ENCODE measurements around the gene OSBPL9.

Gene OSBPL9

DNA sequence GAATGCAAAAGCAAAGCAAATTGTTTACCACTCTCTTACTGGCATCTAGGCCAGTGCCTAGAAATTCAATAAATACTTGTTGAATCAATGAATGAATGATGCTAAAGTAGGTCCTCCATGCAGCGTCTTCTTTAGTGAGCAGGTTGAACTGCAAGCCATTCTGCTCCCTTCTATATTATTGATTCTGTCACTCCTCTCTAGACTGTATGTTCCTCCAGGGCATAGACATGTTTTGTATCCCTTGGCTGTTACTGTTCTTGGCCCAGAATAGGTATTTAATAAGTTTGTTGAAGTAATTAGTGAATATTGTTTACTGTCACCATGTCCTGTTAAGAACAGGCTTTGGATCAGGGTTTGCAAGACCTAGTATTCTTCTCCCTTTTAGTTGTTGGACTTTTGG lies 43.7 kb downstream of the OSBPL9 start:
- 0 out of 2 replicates have a peak, but pooled peaks cover 5% of the 10 kb centered on the region for H3F3A ChIP-seq (ENCODE audit: insufficient read depth, low read length)
- TF ChIP-seq, protein P1, sequence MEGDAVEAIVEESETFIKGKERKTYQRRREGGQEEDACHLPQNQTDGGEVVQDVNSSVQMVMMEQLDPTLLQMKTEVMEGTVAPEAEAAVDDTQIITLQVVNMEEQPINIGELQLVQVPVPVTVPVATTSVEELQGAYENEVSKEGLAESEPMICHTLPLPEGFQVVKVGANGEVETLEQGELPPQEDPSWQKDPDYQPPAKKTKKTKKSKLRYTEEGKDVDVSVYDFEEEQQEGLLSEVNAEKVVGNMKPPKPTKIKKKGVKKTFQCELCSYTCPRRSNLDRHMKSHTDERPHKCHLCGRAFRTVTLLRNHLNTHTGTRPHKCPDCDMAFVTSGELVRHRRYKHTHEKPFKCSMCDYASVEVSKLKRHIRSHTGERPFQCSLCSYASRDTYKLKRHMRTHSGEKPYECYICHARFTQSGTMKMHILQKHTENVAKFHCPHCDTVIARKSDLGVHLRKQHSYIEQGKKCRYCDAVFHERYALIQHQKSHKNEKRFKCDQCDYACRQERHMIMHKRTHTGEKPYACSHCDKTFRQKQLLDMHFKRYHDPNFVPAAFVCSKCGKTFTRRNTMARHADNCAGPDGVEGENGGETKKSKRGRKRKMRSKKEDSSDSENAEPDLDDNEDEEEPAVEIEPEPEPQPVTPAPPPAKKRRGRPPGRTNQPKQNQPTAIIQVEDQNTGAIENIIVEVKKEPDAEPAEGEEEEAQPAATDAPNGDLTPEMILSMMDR (IDR thresholded peaks at IDR 0.05; ENCODE audit: low read length), result no peak
- no peak for TF ChIP-seq EZH2phosphoT487 (IDR thresholded peaks at IDR 0.05; ENCODE audit: low read length)
- no peak for TF ChIP-seq EZH2 (optimal IDR thresholded peaks at IDR 0.05; ENCODE audit: low read depth, low read length)
- H3K4me3 ChIP-seq (ENCODE audit: low read length), result no peak overlapping the region

DNA sequence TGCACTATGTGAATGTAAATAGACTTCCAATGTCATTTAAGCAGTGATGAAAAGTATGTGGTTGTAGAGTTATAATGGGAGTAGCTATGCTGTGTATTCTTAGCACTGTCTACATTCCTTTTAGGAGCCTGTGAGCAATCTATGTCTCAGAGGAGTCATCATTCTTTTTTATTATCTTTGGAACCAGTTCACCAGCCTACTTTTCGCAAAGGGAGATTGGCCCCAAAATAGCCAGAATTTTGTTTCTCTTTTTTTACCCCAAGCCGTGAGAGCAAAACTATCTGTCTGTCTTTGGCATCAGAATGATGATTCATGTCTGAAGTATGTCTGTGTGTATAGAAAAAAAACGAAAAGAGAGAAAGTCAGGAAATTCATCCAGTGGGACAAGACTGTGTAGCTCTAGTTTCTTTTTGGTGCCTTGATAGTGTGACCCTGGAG lies 44.2 kb downstream of the OSBPL9 start:
- Histone ChIP-seq H3K4me3 (ENCODE audit: low read length) (no peak overlapping the region), H3K36me3 (replicated peaks; ENCODE audit: insufficient read depth, low read length) (no peaks in the 10 kb centered on the region), H3K4me1 (ENCODE audit: low read length) (no peaks in the 10 kb centered on the region; the same call in 1 of the 2 replicates), H2AFZ (ENCODE audit: low read length) (no peak overlapping the region), H3K9me3 (replicated peaks; ENCODE audit: insufficient read depth, low read length) (no peaks in the 10 kb centered on the region), H3K27ac (ENCODE audit: low read length) (no peak overlapping the region), H3F3A (ENCODE audit: insufficient read depth, low read length) (0 out of 2 replicates have a peak, but pooled peaks cover 5% of the 10 kb centered on the region), H3K79me2 (ENCODE audit: low read length) (no peaks in the 10 kb centered on the region), H3K27me3 (replicated peaks; ENCODE audit: insufficient read depth, low read length) (no peaks in the 10 kb centered on the region), H3K9me2 (replicated peaks; ENCODE audit: insufficient read depth, low read length) (no peaks in the 10 kb centered on the region), H3K9ac (ENCODE audit: low read length) (no peak overlapping the region), H4K20me1 (ENCODE audit: insufficient read depth, low read length) (no peaks in the 10 kb centered on the region), H3K4me2 (ENCODE audit: low read depth, low read length) (0 out of 2 replicates have a peak overlapping the region, but pooled peaks have one; percentile 0)
- no peak for TF ChIP-seq EZH2 (optimal IDR thresholded peaks at IDR 0.05; ENCODE audit: low read depth, low read length)
- TF ChIP-seq EZH2phosphoT487 (IDR thresholded peaks at IDR 0.05; ENCODE audit: low read length), result no peak
- TF ChIP-seq, protein P1 (IDR thresholded peaks at IDR 0.05; ENCODE audit: low read length), result no peak
- no peak for DNase-seq

More for the DNA sequence above, 43.7 kb downstream of the OSBPL9 start:
- no peak overlapping the region for H3K27ac ChIP-seq (ENCODE audit: low read length)
- DNase-seq, result no peak
- H2AFZ ChIP-seq (ENCODE audit: low read length), result no peak overlapping the region
- no peaks in the 10 kb centered on the region for H3K27me3 ChIP-seq (replicated peaks; ENCODE audit: insufficient read depth, low read length)
- no peaks in the 10 kb centered on the region for H3K79me2 ChIP-seq (ENCODE audit: low read length)
- no peak overlapping the region for H3K9ac ChIP-seq (ENCODE audit: low read length)
- H3K36me3 ChIP-seq (replicated peaks; ENCODE audit: insufficient read depth, low read length), result no peaks in the 10 kb centered on the region
- no peaks in the 10 kb centered on the region for H3K9me2 ChIP-seq (replicated peaks; ENCODE audit: insufficient read depth, low read length)
- H4K20me1 ChIP-seq (ENCODE audit: insufficient read depth, low read length), result no peaks in the 10 kb centered on the region
- H3K4me2 ChIP-seq (ENCODE audit: low read depth, low read length), result 0 out of 2 replicates have a peak overlapping the region, but pooled peaks have one; percentile 0
- no peaks in the 10 kb centered on the region for H3K9me3 ChIP-seq (replicated peaks; ENCODE audit: insufficient read depth, low read length)
- H3K4me1 ChIP-seq (ENCODE audit: low read length), result no peaks in the 10 kb centered on the region; the same call in 1 of the 2 replicates

DNA sequence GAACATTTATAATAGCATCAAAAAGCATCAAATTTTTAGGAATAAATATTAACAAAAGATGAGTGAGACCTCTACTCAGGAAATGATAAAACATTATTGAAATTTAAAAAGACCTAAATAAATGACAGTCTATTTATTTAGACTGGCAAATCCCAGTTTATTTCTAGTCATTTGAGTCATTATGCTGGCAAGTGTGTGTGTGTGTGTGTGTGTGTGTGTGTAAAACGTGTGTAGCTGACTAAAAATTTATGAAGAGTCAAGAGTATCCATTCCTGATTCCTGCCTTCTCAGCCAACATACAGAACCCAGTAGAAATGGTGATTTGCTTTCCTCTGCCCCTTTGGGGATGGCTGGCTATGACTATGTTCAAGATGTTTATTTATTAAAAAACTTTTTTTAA lies 46.2 kb downstream of the OSBPL9 start:
- Histone ChIP-seq H3K27me3 (replicated peaks; ENCODE audit: insufficient read depth, low read length) (no peaks in the 10 kb centered on the region), H3K36me3 (replicated peaks; ENCODE audit: insufficient read depth, low read length) (no peaks in the 10 kb centered on the region), H3F3A (ENCODE audit: insufficient read depth, low read length) (0 out of 2 replicates have a peak, but pooled peaks cover 5% of the 10 kb centered on the region), H3K4me1 (ENCODE audit: low read length) (no peaks in the 10 kb centered on the region; the same call in 1 of the 2 replicates), H3K79me2 (ENCODE audit: low read length) (no peaks in the 10 kb centered on the region), H2AFZ (ENCODE audit: low read length) (no peak overlapping the region), H4K20me1 (ENCODE audit: insufficient read depth, low read length) (no peaks in the 10 kb centered on the region), H3K9ac (ENCODE audit: low read length) (no peak overlapping the region), H3K4me2 (ENCODE audit: low read depth, low read length) (no peak overlapping the region), H3K27ac (ENCODE audit: low read length) (no peak overlapping the region), H3K9me2 (replicated peaks; ENCODE audit: insufficient read depth, low read length) (no peaks in the 10 kb centered on the region), H3K4me3 (ENCODE audit: low read length) (no peak overlapping the region), H3K9me3 (replicated peaks; ENCODE audit: insufficient read depth, low read length) (no peaks in the 10 kb centered on the region)
- no peak for DNase-seq
- TF ChIP-seq EZH2phosphoT487 (IDR thresholded peaks at IDR 0.05; ENCODE audit: low read length) (no peak), EZH2 (optimal IDR thresholded peaks at IDR 0.05; ENCODE audit: low read depth, low read length) (no peak)
- TF ChIP-seq, protein P1 (IDR thresholded peaks at IDR 0.05; ENCODE audit: low read length), result no peak

Data from MM.1S (cell line).